Stimulated activated CD8-positive, alpha-beta memory T cell treated with anti-CD3 and anti-CD28 coated beads, Interleukin-12 subunit alpha, Interleukin-12 subunit beta, amount 100 ng/mL, for 1 hour (primary cell): Measurements from ENCODE around the gene DIDO1.

Experiments
- DNase-seq: peaks from one replicate; pipeline ENCODE4 v3.0.0-alpha.2; 2020; ENCODE audit warnings: low read depth

DIDO1 gene

GRCh38 chr20:62926229-62927127, at the start of gene DIDO1:
TSS of gene DIDO1 (minus strand) at chr20:62926505.
- DNase-seq, result peak; percentile 83

- no peak for DNase-seq
Measured at GRCh38 chr20:62975251-62975760, 49.0 kb upstream of the DIDO1 start.

GRCh38 chr20:62972845-62973745, 46.8 kb upstream of the DIDO1 start:
- DNase-seq, result no peak

- peak; percentile 72 for DNase-seq
Measured at GRCh38 chr20:62971950-62972844, 45.9 kb upstream of the DIDO1 start.

- no peak for DNase-seq
Measured at GRCh38 chr20:62971211-62971949, 45.1 kb upstream of the DIDO1 start.

- no peak for DNase-seq
Measured at GRCh38 chr20:62970307-62971210, 44.3 kb upstream of the DIDO1 start.

- DNase-seq, result no peak
Measured at GRCh38 chr20:62969939-62970306, 43.6 kb upstream of the DIDO1 start.

GRCh38 chr20:62969179-62969760, 43.0 kb upstream of the DIDO1 start:
- DNase-seq, result no peak

GRCh38 chr20:62968378-62969178, 42.3 kb upstream of the DIDO1 start:
- DNase-seq, result no peak

GRCh38 chr20:62967628-62968351, 41.5 kb upstream of the DIDO1 start:
- no peak for DNase-seq

GRCh38 chr20:62967149-62967501, 40.8 kb upstream of the DIDO1 start:
- no peak for DNase-seq

GRCh38 chr20:62966212-62967148, 40.2 kb upstream of the DIDO1 start:
- DNase-seq, result no peak

- no peak for DNase-seq
Measured at GRCh38 chr20:62965363-62965771, 39.1 kb upstream of the DIDO1 start.

GRCh38 chr20:62964700-62965099, 38.4 kb upstream of the DIDO1 start:
- no peak for DNase-seq

GRCh38 chr20:62963614-62964397, 37.5 kb upstream of the DIDO1 start:
- DNase-seq, result no peak
